CMK (cell line): ENCODE results near the gene HOXD11.

Experiments
- DNase-seq: peaks from one replicate; pipeline ENCODE4 v3.0.0-alpha.2; 2010; ENCODE audit warnings: low read depth

The HOXD11 gene

DNA sequence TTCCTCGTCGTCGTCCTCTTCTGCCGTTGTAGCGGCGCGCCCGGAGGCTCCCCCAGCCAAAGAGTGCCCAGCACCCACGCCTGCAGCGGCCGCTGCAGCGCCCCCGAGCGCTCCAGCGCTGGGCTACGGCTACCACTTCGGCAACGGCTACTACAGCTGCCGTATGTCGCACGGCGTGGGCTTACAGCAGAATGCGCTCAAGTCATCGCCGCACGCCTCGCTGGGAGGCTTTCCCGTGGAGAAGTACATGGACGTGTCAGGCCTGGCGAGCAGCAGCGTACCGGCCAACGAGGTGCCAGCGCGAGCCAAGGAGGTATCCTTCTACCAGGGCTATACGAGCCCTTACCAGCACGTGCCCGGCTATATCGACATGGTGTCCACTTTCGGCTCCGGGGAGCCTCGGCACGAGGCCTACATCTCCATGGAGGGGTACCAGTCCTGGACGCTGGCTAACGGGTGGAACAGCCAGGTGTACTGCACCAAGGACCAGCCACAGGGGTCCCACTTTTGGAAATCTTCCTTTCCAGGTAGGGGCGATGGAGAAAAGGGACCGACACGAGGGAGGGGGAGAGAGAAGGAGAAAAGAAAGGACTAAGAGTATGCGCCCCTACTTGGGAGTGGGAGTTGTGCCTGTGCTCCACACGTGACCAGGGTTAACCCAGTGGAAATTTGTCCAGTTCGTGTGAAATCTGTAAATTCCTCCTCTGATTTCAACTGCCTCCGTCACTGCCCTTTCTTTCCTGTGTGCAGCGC lies 13.8 kb upstream of the HOXD11 start:
- DNase-seq: no peak

- no peak for DNase-seq
These were observed 13.2 kb upstream of the HOXD11 start for GRCh38 chr2:176093898-176094249.

- DNase-seq: no peak
These were observed 12.7 kb upstream of the HOXD11 start for GRCh38 chr2:176094349-176094748.

DNA sequence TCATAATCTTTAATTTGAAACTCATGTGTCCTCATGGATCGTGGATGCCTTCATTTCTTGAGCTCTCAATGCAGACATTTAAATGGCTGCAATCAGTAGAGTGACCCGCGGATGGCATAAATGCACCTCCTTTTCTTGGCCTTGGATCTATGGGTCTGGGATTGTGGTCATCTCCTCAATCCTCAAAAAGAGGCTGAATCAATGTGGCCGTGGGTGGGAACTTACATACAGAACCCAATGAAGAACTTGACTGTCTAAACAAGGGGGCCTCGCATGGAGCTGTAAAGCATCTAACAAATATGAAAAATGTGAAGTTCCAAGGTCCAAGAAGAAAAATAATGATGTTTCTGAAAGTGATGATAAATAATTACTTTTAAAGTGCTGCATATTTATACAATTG lies 11.7 kb upstream of the HOXD11 start:
- DNase-seq: no peak

GRCh38 chr2:176096243-176096985 lies 10.7 kb upstream of the HOXD11 start:
- no peak for DNase-seq

DNA sequence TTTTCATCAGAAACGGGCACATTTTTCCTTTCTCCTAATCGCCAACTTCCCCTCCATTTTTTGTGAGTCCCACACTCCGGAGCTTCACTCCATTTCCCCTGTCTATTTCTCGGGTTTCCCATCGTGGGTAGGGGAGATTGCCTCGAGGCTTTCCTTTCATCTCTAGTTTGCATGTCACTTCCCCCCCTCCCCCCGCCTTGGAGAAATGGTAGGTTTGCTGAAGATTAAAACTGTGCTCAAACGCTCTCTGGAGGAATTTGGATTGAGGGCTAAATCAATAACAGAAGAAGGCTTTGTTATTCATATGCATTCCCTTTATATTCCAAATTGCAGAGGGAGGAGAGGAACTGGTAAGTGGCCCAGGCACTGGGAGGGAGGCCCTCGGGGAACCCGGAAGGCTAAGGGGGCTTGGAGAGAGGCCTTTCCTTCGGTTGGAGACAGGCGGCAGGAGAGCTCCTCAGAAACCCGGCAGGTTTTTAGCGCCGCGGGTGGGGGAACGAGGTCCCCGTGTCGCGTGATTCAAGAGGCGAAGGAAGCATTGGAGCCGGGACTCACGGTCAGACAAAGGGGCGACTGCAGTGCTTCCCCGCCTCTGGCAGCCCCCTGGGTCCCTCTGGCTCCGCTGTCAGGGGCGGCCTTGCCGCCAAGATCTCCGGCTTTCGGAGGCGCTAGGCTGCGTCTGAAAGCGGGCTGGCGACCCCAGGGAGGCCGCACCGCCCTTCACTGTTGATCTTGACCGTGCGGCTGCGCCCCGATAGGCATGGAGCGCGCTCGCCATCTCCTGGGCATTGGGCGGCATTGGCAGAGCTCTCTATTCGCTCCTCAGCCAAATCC lies 9.9 kb upstream of the HOXD11 start:
- peak; percentile 55 for DNase-seq

DNA sequence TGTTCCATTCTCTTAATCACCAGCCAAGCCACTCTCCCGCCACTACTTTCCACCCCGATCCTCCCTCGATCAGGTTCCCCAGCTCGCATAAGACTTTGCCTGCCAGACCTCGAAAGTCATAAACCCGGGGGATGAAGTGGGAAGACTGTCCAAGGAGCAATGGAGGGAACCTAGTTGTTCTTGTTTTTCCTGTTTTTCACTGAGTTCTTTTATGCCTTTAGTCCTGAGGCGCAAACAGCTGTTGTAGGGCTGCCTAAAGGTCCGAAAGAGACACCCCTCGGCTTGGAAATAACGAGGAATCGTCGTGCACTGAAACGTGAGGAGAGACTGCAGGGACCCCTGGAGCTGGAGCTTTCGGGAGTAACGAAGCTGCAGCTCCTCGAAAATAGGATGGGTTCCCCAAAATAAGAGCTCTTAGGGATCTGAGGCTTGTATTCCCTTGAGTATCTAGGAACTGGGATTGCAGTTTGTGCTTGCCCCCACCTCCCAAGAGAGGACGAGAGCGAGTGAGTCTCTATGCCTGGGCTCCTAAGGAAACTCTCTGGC lies 9.2 kb upstream of the HOXD11 start:
- no peak for DNase-seq

- no peak for DNase-seq
These were observed 8.5 kb upstream of the HOXD11 start for GRCh38 chr2:176098366-176099158.

DNA sequence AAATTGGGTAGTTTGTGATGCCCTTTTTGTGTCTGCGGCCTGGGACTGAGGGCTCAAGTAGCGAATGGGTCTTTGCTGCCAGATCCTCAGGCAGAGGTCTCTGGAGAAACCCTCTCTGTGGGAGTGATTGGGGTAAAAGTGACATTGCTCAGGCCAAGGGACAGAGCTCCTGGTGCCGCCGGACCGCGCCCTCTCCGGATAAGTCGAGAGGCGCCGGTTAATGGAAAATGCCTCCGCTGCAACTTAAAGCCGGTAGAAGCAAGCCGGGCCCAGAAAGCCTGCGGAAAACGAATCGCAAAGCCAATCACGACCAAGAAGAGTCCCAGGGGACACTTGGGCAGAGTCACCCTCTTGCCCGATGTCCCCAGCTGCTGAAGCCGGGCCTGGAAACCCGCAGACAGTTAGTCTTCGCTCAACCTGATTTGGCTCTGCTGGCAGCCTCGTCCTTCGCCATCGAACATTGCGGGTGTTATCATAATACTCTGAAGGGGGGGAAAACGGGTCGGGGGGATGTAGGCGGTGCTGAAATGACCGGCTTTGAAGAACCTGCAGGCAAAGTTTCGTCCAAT lies 7.8 kb upstream of the HOXD11 start:
- no peak for DNase-seq

GRCh38 chr2:176099728-176100546 lies 7.1 kb upstream of the HOXD11 start, which contains the start of gene HOXD12:
HOXD12 (plus strand) TSS chr2:176099795; CDS start chr2:176099802, 7 bp downstream.
- no peak for DNase-seq

DNA sequence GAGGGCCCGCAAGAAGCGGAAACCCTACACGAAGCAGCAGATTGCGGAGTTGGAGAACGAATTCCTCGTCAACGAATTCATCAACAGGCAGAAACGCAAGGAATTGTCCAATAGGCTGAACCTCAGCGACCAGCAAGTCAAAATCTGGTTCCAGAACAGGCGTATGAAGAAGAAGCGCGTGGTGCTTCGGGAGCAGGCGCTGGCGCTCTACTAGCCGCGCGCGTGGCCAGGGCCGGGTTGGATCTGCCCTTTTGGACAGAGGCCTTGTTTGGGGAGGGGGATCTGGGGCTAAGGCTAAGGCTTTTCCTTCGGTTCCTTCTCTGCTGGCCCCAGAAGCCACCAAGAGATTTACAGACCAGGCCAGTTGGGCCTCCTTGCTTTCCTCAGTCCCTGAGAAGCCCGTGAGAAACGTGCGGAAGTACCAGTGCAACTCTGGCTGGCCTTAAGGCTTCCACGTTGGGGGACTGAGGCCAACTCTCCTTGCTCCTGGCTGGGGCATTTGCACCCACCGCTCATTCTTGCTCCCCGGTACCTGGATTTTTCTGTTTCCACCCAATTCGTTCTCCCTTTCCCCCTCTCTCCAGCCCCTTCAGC lies 6.4 kb upstream of the HOXD11 start:
- DNase-seq: no peak

- DNase-seq: no peak
These were observed 5.8 kb upstream of the HOXD11 start for GRCh38 chr2:176101216-176101830.

- no peak for DNase-seq
These were observed 5.2 kb upstream of the HOXD11 start for GRCh38 chr2:176101842-176102241.

DNA sequence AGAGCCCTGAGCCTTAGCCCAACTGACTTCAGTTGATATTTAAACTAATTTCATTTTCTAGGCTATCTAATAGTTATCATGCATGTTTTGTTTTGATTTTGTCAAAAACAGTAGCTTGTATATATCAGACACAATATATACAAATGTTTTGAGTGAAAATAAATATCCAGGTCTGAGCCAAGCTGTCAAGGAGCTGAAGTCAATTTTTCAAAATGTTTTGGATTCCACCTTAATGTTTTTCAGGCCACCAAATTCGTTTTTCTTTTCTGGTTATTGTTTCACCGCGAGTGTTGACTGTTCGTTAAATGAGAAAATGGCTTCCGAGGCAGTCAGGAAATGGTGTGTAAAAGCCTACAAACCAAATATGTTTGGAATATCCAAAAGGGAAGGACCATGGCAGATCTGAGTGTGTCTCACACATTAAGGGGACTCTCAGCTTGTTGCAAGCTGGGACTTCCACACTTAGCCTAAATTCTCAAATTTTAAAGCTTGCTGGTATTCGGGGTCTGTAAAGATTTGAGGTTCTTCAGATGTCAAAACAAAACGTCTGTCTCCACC lies 4.7 kb upstream of the HOXD11 start:
- DNase-seq: no peak

DNA sequence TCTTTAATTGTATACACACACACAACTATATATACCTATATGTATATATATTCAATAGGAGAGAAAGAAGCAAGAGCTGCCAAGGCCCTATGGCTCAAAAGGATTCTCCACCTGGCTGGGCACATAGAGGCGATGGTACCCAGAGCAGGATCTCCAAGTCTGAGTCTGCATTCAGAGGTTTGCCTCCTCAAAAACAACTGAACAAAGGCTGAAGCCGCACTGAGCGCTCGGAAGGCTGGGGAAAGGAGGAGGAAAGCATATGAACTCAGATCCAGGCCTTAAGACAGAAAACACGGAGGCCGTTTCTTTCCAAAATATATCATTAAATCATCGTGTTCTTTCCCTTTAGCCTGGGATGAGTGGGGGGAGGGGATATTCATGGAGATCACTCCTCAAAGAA lies 3.9 kb upstream of the HOXD11 start:
- DNase-seq: no peak

DNA sequence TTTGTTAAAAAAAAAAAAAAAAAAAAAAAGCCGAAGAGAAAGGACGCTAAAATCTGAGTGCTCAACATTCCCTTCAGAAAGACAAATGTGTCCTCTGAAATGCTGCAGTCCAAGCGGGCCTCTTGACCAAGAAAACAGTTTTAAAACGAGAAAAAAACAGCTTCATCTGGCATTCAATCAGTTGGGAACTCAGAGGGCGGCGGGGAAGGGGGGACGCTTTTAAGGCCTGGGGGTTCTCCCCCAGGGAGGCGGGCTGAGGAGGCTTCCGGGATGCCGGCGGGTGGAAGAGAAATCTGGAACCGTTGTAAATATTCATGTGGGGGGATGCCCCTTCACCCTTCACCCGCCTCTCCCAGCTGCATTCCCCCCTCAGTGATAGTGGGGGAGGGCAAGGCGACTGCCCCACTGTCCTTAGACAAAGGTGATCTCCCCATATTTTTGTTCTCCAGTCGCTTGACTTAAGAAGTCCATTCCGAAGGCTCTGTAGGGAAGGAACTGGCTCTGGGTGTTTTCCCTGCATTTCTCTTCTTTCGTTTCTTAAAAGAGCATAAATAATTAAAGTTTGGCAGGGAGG lies 3.3 kb upstream of the HOXD11 start:
- DNase-seq: no peak

- no peak for DNase-seq
These were observed 2.6 kb upstream of the HOXD11 start for GRCh38 chr2:176104316-176105077.
